Adrenal gland (tissue), 5 donors: ENCODE results near the gene LPIN1.

Experiments used
- CTCF ChIP-seq, 6 experiments: fragments of 450-650 bp in 4 of 6; fragments of 200-600 bp in 2 of 6; sonication (generic) in 1 of 6; IDR thresholded peaks; 1 replicate in 5 of 6; 2 replicates in 1 of 6; pipeline versions ENCODE4 v1.5.1 to v1.8.0; 2016 to 2021; ENCODE audit warnings: antibody characterized with exemption in 6 of 6, mild to moderate bottlenecking in 2 of 6, moderate library complexity in 1 of 6
- POLR2A ChIP-seq, 2 donors: fragments of 450-650 bp; IDR thresholded peaks; one replicate each; pipeline ENCODE4 v1.6.1; 2017; ENCODE audit warnings: antibody characterized with exemption in 2 of 2, mild to moderate bottlenecking in 2 of 2, moderate library complexity in 1 of 2
- donor health status: DM: no; HTN: no; CAD: no.

DNA sequence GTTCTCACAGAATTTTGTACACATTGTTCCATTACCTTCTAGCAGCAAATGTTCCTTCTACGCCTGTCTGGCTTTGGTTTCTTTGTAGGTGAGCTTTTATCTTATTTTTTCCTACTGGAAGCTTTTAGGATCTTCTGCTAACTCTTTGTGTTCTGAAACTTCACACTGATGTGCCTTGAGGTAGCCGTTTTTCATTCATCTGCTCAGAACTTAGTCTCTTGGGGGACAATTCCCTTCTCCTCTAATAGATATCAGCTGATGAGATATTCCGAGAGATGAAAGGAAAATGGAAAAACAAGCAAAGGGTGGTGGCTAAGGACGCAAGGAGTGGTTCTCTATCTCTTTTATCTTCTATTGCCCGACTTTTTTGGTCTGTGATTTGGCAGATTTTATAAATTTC is 27.8 kb upstream of the LPIN1 start:
- no peak for TF ChIP-seq POLR2A (IDR thresholded peaks at IDR 0.05)
- TF ChIP-seq CTCF (IDR thresholded peaks at IDR 0.05): no peak
